Inferior parietal cortex (tissue), 1 donor: ENCODE measurements around the gene ABCC3.

Experiments used
- DNase-seq: peaks from one replicate; pipeline ENCODE4 v3.0.0-alpha.2; 2016; ENCODE audit errors: extremely low spot score

The ABCC3 gene

GRCh38 chr17:50642722-50643656 is 8.3 kb downstream of the ABCC3 start:
- no peak for DNase-seq

- DNase-seq, result no peak
Measured at GRCh38 chr17:50645748-50646682, 11.3 kb downstream of the ABCC3 start.

- DNase-seq, result no peak
Measured at GRCh38 chr17:50647187-50647586, 12.5 kb downstream of the ABCC3 start.

GRCh38 chr17:50649042-50649908 is 14.6 kb downstream of the ABCC3 start:
- DNase-seq, result no peak

- DNase-seq, result no peak
Measured at GRCh38 chr17:50651661-50652060, 17.0 kb downstream of the ABCC3 start.

- no peak for DNase-seq
Measured at GRCh38 chr17:50653738-50654137, 19.1 kb downstream of the ABCC3 start.

- no peak for DNase-seq
Measured at GRCh38 chr17:50656509-50656908, 21.8 kb downstream of the ABCC3 start.

GRCh38 chr17:50657054-50657453 is 22.4 kb downstream of the ABCC3 start:
- DNase-seq, result no peak

GRCh38 chr17:50657627-50658026 is 22.9 kb downstream of the ABCC3 start:
- DNase-seq, result no peak

GRCh38 chr17:50658616-50659015 is 23.9 kb downstream of the ABCC3 start:
- DNase-seq, result no peak

- DNase-seq, result no peak
Measured at GRCh38 chr17:50659179-50659578, 24.5 kb downstream of the ABCC3 start.

- no peak for DNase-seq
Measured at GRCh38 chr17:50660042-50660886, 25.6 kb downstream of the ABCC3 start.

- no peak for DNase-seq
Measured at GRCh38 chr17:50660887-50661345, 26.2 kb downstream of the ABCC3 start.

GRCh38 chr17:50661348-50661747 is 26.7 kb downstream of the ABCC3 start:
- no peak for DNase-seq

GRCh38 chr17:50661795-50662391 is 27.2 kb downstream of the ABCC3 start:
- peak; percentile 18 for DNase-seq

- no peak for DNase-seq
Measured at GRCh38 chr17:50662632-50663225, 28.0 kb downstream of the ABCC3 start.

GRCh38 chr17:50663812-50664374 is 29.2 kb downstream of the ABCC3 start:
- no peak for DNase-seq

GRCh38 chr17:50664788-50665458 is 30.2 kb downstream of the ABCC3 start:
- DNase-seq, result no peak

GRCh38 chr17:50665838-50666237 is 31.2 kb downstream of the ABCC3 start:
- no peak for DNase-seq
